ENCODE data around the gene SPC25.

Gene SPC25

DNA sequence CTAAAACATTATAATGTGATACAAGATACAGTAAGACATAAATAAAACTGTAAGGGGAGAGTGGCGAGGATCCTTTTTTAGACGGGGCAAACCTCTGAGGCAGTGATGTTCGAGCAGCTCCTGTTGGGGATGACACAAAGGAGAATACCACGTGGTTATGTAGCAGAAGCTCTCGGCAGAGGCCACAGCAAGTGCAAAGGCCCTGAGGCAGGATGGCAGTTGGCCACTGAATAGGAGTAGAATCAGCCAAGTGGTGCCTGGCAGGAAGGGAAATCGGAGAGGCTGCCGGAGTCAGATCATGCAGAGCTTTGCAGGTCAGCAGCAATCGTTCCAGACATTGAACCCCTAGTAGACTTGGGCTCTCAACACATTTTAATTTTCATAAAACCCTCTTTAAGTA is 68.7 kb downstream of the SPC25 start:
- no peak for FAIRE-seq

More for the DNA sequence above, 68.7 kb downstream of the SPC25 start:
- no peak for DNase-seq (ENCODE audit: insufficient read length, low spot score)
- TF ChIP-seq, protein P1, sequence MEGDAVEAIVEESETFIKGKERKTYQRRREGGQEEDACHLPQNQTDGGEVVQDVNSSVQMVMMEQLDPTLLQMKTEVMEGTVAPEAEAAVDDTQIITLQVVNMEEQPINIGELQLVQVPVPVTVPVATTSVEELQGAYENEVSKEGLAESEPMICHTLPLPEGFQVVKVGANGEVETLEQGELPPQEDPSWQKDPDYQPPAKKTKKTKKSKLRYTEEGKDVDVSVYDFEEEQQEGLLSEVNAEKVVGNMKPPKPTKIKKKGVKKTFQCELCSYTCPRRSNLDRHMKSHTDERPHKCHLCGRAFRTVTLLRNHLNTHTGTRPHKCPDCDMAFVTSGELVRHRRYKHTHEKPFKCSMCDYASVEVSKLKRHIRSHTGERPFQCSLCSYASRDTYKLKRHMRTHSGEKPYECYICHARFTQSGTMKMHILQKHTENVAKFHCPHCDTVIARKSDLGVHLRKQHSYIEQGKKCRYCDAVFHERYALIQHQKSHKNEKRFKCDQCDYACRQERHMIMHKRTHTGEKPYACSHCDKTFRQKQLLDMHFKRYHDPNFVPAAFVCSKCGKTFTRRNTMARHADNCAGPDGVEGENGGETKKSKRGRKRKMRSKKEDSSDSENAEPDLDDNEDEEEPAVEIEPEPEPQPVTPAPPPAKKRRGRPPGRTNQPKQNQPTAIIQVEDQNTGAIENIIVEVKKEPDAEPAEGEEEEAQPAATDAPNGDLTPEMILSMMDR (IDR thresholded peaks at IDR 0.05; ENCODE audit: insufficient read depth, missing control alignments): no peak

Data from D721Med (cell line).